ENCODE results near the gene CCDC150. TPM values are rescaled to one million over a fixed set of nuclear protein-coding genes. Genes with fewer than 3 reads are reported as not detected.

Gene CCDC150
- total RNA-seq, 1 donor from 2014 or later = 25.6 TPM

DNA sequence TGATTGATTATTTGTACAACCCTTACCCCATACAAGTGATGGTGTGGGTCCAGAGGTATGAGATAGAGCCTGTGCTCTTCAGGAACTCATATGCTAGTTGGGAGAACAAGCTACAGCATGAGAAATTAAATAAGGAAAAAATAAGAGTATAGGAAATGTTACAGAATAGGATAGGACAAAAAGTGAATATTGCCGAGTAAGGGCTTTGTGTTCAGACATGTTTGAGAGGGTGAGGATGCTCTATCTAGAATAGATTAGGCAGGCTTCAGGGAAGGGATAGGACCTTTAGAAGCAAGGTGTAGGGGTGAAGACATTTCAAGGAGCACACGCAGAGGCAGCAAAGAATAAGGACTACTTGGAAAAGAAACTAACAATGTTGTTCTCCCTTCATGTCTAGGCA lies 17.8 kb downstream of the CCDC150 start:
- no peak for DNase-seq
- TF ChIP-seq, protein P1, sequence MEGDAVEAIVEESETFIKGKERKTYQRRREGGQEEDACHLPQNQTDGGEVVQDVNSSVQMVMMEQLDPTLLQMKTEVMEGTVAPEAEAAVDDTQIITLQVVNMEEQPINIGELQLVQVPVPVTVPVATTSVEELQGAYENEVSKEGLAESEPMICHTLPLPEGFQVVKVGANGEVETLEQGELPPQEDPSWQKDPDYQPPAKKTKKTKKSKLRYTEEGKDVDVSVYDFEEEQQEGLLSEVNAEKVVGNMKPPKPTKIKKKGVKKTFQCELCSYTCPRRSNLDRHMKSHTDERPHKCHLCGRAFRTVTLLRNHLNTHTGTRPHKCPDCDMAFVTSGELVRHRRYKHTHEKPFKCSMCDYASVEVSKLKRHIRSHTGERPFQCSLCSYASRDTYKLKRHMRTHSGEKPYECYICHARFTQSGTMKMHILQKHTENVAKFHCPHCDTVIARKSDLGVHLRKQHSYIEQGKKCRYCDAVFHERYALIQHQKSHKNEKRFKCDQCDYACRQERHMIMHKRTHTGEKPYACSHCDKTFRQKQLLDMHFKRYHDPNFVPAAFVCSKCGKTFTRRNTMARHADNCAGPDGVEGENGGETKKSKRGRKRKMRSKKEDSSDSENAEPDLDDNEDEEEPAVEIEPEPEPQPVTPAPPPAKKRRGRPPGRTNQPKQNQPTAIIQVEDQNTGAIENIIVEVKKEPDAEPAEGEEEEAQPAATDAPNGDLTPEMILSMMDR (IDR thresholded peaks at IDR 0.05; ENCODE audit: partially characterized antibody, unreplicated experiment) = no peak
- Mint-ChIP-seq H3K4me1 (ENCODE audit: low read depth, unreplicated experiment) (no peaks in the 10 kb centered on the region), H3K36me3 (ENCODE audit: unreplicated experiment) (peaks cover 17% of the 10 kb centered on the region), H3K27ac (ENCODE audit: unreplicated experiment) (no peak overlapping the region), H3K4me3 (ENCODE audit: unreplicated experiment) (no peak overlapping the region), H3K9me3 (ENCODE audit: unreplicated experiment) (no peaks in the 10 kb centered on the region), H3K27me3 (ENCODE audit: unreplicated experiment) (no peaks in the 10 kb centered on the region)

- Mint-ChIP-seq H3K4me1 (ENCODE audit: low read depth, unreplicated experiment) (no peaks in the 10 kb centered on the region), H3K36me3 (ENCODE audit: unreplicated experiment) (no peaks in the 10 kb centered on the region), H3K9me3 (ENCODE audit: unreplicated experiment) (no peaks in the 10 kb centered on the region), H3K27ac (ENCODE audit: unreplicated experiment) (no peak overlapping the region), H3K4me3 (ENCODE audit: unreplicated experiment) (no peak overlapping the region), H3K27me3 (ENCODE audit: unreplicated experiment) (no peaks in the 10 kb centered on the region)
- DNase-seq = no peak
- TF ChIP-seq, protein P1 (IDR thresholded peaks at IDR 0.05; ENCODE audit: partially characterized antibody, unreplicated experiment) = no peak
Measured at GRCh38 chr2:196659844-196660243, 20.3 kb downstream of the CCDC150 start.

- no peak overlapping the region for H3K4me3 Mint-ChIP-seq (ENCODE audit: unreplicated experiment)
- H3K27me3 Mint-ChIP-seq (ENCODE audit: unreplicated experiment) = no peaks in the 10 kb centered on the region
- no peak for DNase-seq
- H3K9me3 Mint-ChIP-seq (ENCODE audit: unreplicated experiment) = no peaks in the 10 kb centered on the region
- TF ChIP-seq, protein P1 (IDR thresholded peaks at IDR 0.05; ENCODE audit: partially characterized antibody, unreplicated experiment) = no peak
- H3K4me1 Mint-ChIP-seq (ENCODE audit: low read depth, unreplicated experiment) = no peaks in the 10 kb centered on the region
- H3K36me3 Mint-ChIP-seq (ENCODE audit: unreplicated experiment) = no peaks in the 10 kb centered on the region
- H3K27ac Mint-ChIP-seq (ENCODE audit: unreplicated experiment) = no peak overlapping the region
Measured at GRCh38 chr2:196660244-196660643, 20.7 kb downstream of the CCDC150 start.

- no peaks in the 10 kb centered on the region for H3K36me3 Mint-ChIP-seq (ENCODE audit: unreplicated experiment)
- no peak for DNase-seq
- no peak overlapping the region for H3K27ac Mint-ChIP-seq (ENCODE audit: unreplicated experiment)
- no peaks in the 10 kb centered on the region for H3K9me3 Mint-ChIP-seq (ENCODE audit: unreplicated experiment)
- no peak overlapping the region for H3K4me3 Mint-ChIP-seq (ENCODE audit: unreplicated experiment)
- H3K27me3 Mint-ChIP-seq (ENCODE audit: unreplicated experiment) = no peaks in the 10 kb centered on the region
- peaks cover 6% of the 10 kb centered on the region for H3K4me1 Mint-ChIP-seq (ENCODE audit: low read depth, unreplicated experiment)
- TF ChIP-seq, protein P1 (IDR thresholded peaks at IDR 0.05; ENCODE audit: partially characterized antibody, unreplicated experiment) = no peak
Measured at GRCh38 chr2:196670342-196670741, 30.8 kb downstream of the CCDC150 start.

DNA sequence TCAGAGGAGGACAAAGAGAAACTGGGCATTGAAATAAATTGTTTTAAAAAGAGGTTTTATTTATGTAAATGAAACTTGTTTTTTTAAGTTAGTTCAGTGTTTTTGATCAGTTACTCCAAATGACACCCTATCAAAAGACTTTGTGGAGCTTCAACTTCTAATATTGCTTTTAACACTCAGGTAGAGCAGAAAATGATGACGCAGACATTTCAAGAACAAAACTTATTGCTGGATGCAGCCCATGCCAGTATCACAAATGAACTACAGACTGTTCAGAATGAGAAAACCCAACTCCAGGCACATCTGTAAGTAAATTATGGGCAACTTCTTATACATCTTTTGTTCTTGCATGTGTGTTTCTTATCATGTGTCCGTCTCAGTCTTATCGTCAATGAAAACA lies 36.4 kb downstream of the CCDC150 start:
- Mint-ChIP-seq H3K27ac (ENCODE audit: unreplicated experiment) (peak overlapping the region; percentile 60), H3K4me3 (ENCODE audit: unreplicated experiment) (no peak overlapping the region), H3K9me3 (ENCODE audit: unreplicated experiment) (no peaks in the 10 kb centered on the region), H3K27me3 (ENCODE audit: unreplicated experiment) (no peaks in the 10 kb centered on the region), H3K36me3 (ENCODE audit: unreplicated experiment) (no peaks in the 10 kb centered on the region), H3K4me1 (ENCODE audit: low read depth, unreplicated experiment) (peaks cover 2% of the 10 kb centered on the region)
- TF ChIP-seq, protein P1 (IDR thresholded peaks at IDR 0.05; ENCODE audit: partially characterized antibody, unreplicated experiment) = no peak
- DNase-seq = no peak

All from glutamatergic neuron (in vitro differentiated cells).